T1000 (cell line): ENCODE results near the gene HIGD1A.
"Not testable (repeated sequence)": the region's sequence is repeated elsewhere in the genome, so short reads cannot be mapped to it uniquely, and the experiment has no call there.

Source experiments
- DNase-seq: peaks from one replicate; lab custom pipeline; 2025; ENCODE audit warnings: mixed read lengths; lab: John Stamatoyannopoulos, UW

Gene HIGD1A

GRCh38 chr3:42829083-42829627 is 24.9 kb upstream of the HIGD1A start:
- no peak for DNase-seq

GRCh38 chr3:42827654-42828053 is 23.4 kb upstream of the HIGD1A start:
- DNase-seq = no peak

- DNase-seq = no peak
Measured at GRCh38 chr3:42827023-42827422, 22.7 kb upstream of the HIGD1A start.

- no peak for DNase-seq
Measured at GRCh38 chr3:42826141-42826540, 21.9 kb upstream of the HIGD1A start.

GRCh38 chr3:42823351-42823750 is 19.1 kb upstream of the HIGD1A start:
- DNase-seq = no peak

GRCh38 chr3:42822828-42823227 is 18.5 kb upstream of the HIGD1A start:
- DNase-seq = no peak

- no peak for DNase-seq
Measured at GRCh38 chr3:42820746-42821051, 16.4 kb upstream of the HIGD1A start.

- no peak for DNase-seq
Measured at GRCh38 chr3:42819351-42819965, 15.2 kb upstream of the HIGD1A start.

- DNase-seq = no peak
Measured at GRCh38 chr3:42815826-42816225, 11.5 kb upstream of the HIGD1A start.

- no peak for DNase-seq
Measured at GRCh38 chr3:42814914-42815507, 10.7 kb upstream of the HIGD1A start.

- no peak for DNase-seq
Measured at GRCh38 chr3:42814246-42814645, 10.0 kb upstream of the HIGD1A start.

- DNase-seq = not testable (repeated sequence)
Measured at GRCh38 chr3:42811118-42811883, 7.0 kb upstream of the HIGD1A start.

GRCh38 chr3:42810706-42811105 is 6.4 kb upstream of the HIGD1A start:
- not testable (repeated sequence) for DNase-seq

GRCh38 chr3:42809202-42809601 is 4.9 kb upstream of the HIGD1A start, which contains the start of gene ACKR2:
Gene ACKR2, plus strand, starts transcription at chr3:42809445. Its CDS starts 55,058 bp downstream, at chr3:42864503.
- no peak for DNase-seq

GRCh38 chr3:42807929-42808328 is 3.6 kb upstream of the HIGD1A start:
- DNase-seq = no peak

GRCh38 chr3:42805141-42805821 is 991 bp upstream of the HIGD1A start:
- no peak for DNase-seq

- DNase-seq = no peak
Measured at GRCh38 chr3:42804831-42805132, 492 bp upstream of the HIGD1A start.

GRCh38 chr3:42803414-42804105 is 730 bp downstream of the HIGD1A start:
- no peak for DNase-seq

GRCh38 chr3:42802876-42803413 is 1.3 kb downstream of the HIGD1A start:
- no peak for DNase-seq

- DNase-seq = no peak
Measured at GRCh38 chr3:42801784-42802183, 2.5 kb downstream of the HIGD1A start.

- no peak for DNase-seq
Measured at GRCh38 chr3:42801048-42801620, 3.2 kb downstream of the HIGD1A start.
